ENCODE measurements around the gene CALR3.

Gene CALR3

GRCh38 chr19:16530540-16531379 lies 34.8 kb upstream of the CALR3 start:
- Histone ChIP-seq H4K12ac (ENCODE audit: low read depth, low read length) (no peak overlapping the region), H3K27ac (ENCODE audit: low read depth, low read length) (no peak overlapping the region), H3K23ac (ENCODE audit: low read length) (no peak overlapping the region), H4K91ac (ENCODE audit: low read depth, low read length) (no peak overlapping the region), H2BK5ac (ENCODE audit: low read depth, low read length, poor library complexity) (no peak overlapping the region), H2BK120ac (ENCODE audit: insufficient read depth, low read length, poor library complexity) (no peak overlapping the region), H2AFZ (ENCODE audit: insufficient read depth, low read length, poor library complexity) (no peak overlapping the region), H2BK12ac (ENCODE audit: low read length) (no peak overlapping the region), H3K79me2 (ENCODE audit: control insufficient read depth, insufficient read depth, low read length, poor library complexity) (no peaks in the 10 kb centered on the region), H2AK5ac (ENCODE audit: low read length) (no peak overlapping the region), H3K4ac (ENCODE audit: low read depth, low read length) (no peak overlapping the region), H3K18ac (ENCODE audit: low read length) (no peak overlapping the region), H4K8ac (ENCODE audit: low read depth, low read length) (no peak overlapping the region), H3K9me3 (ENCODE audit: insufficient read depth, low read depth, low read length) (peaks cover 3% of the 10 kb centered on the region), H3K36me3 (ENCODE audit: control insufficient read depth in 1 of 2, insufficient read depth in 2 of 2, low read length in 2 of 2) (peaks cover 83 to 88% of the 10 kb centered on the region in 2 experiments), H3K79me1 (ENCODE audit: low read length) (peaks cover 3% of the 10 kb centered on the region), H3K4me3 (ENCODE audit: low read depth, low read length) (no peak overlapping the region), H3K4me2 (ENCODE audit: low read length) (no peak overlapping the region), H3K14ac (ENCODE audit: low read length) (no peak overlapping the region), H3K4me1 (ENCODE audit: control insufficient read depth in 1 of 2, insufficient read depth in 2 of 2, low read length in 2 of 2) (peaks cover 12 to 15% of the 10 kb centered on the region in 2 experiments), H3K9ac (ENCODE audit: low read length) (no peak overlapping the region), H3K27me3 (ENCODE audit: insufficient read depth, low read length) (no peaks in the 10 kb centered on the region)
- DNase-seq = no peak
- WGBS (ENCODE audit: extremely low coverage, insufficient coverage, insufficient read length) = no CpG with 5 or more reads among the region's 43 CpGs

GRCh38 chr19:16529466-16530144 lies 33.6 kb upstream of the CALR3 start:
- Histone ChIP-seq H2BK5ac (ENCODE audit: low read depth, low read length, poor library complexity) (no peak overlapping the region), H2BK120ac (ENCODE audit: insufficient read depth, low read length, poor library complexity) (no peak overlapping the region), H3K79me2 (ENCODE audit: control insufficient read depth, insufficient read depth, low read length, poor library complexity) (no peaks in the 10 kb centered on the region), H3K27ac (ENCODE audit: low read depth, low read length) (no peak overlapping the region), H3K4me1 (ENCODE audit: control insufficient read depth in 1 of 2, insufficient read depth in 2 of 2, low read length in 2 of 2) (peaks cover 12 to 15% of the 10 kb centered on the region in 2 experiments), H3K4me2 (ENCODE audit: low read length) (no peak overlapping the region), H3K18ac (ENCODE audit: low read length) (no peak overlapping the region), H2BK12ac (ENCODE audit: low read length) (no peak overlapping the region), H4K12ac (ENCODE audit: low read depth, low read length) (no peak overlapping the region), H3K14ac (ENCODE audit: low read length) (no peak overlapping the region), H3K23ac (ENCODE audit: low read length) (no peak overlapping the region), H2AK5ac (ENCODE audit: low read length) (no peak overlapping the region), H2AFZ (ENCODE audit: insufficient read depth, low read length, poor library complexity) (no peak overlapping the region), H4K91ac (ENCODE audit: low read depth, low read length) (no peak overlapping the region), H3K27me3 (ENCODE audit: insufficient read depth, low read length) (no peaks in the 10 kb centered on the region), H3K4ac (ENCODE audit: low read depth, low read length) (no peak overlapping the region), H4K8ac (ENCODE audit: low read depth, low read length) (no peak overlapping the region), H3K4me3 (ENCODE audit: low read depth, low read length) (no peak overlapping the region), H3K9me3 (ENCODE audit: insufficient read depth, low read depth, low read length) (peaks cover 3% of the 10 kb centered on the region), H3K36me3 (ENCODE audit: control insufficient read depth in 1 of 2, insufficient read depth in 2 of 2, low read length in 2 of 2) (peaks cover 83 to 89% of the 10 kb centered on the region in 2 experiments), H3K9ac (ENCODE audit: low read length) (no peak overlapping the region), H3K79me1 (ENCODE audit: low read length) (peaks cover 3% of the 10 kb centered on the region)
- no CpG with 5 or more reads among the region's 25 CpGs for WGBS (ENCODE audit: extremely low coverage, insufficient coverage, insufficient read length)
- DNase-seq = no peak

GRCh38 chr19:16527971-16528521 lies 32.1 kb upstream of the CALR3 start:
- Histone ChIP-seq H3K9me3 (ENCODE audit: insufficient read depth, low read depth, low read length) (peaks cover 3% of the 10 kb centered on the region), H2AFZ (ENCODE audit: insufficient read depth, low read length, poor library complexity) (no peak overlapping the region)

GRCh38 chr19:16527334-16527935 lies 31.5 kb upstream of the CALR3 start:
- Histone ChIP-seq H2BK120ac (ENCODE audit: insufficient read depth, low read length, poor library complexity) (no peak overlapping the region), H4K91ac (ENCODE audit: low read depth, low read length) (no peak overlapping the region), H2AFZ (ENCODE audit: insufficient read depth, low read length, poor library complexity) (no peak overlapping the region), H3K4me2 (ENCODE audit: low read length) (peak overlapping the region; percentile 46), H3K79me1 (ENCODE audit: low read length) (peaks cover 3% of the 10 kb centered on the region), H3K27ac (ENCODE audit: low read depth, low read length) (peak overlapping the region; percentile 66), H2BK12ac (ENCODE audit: low read length) (no peak overlapping the region), H3K79me2 (ENCODE audit: control insufficient read depth, insufficient read depth, low read length, poor library complexity) (no peaks in the 10 kb centered on the region), H3K27me3 (ENCODE audit: insufficient read depth, low read length) (no peaks in the 10 kb centered on the region), H3K14ac (ENCODE audit: low read length) (no peak overlapping the region), H3K18ac (ENCODE audit: low read length) (no peak overlapping the region), H3K4me3 (ENCODE audit: low read depth, low read length) (peak overlapping the region; percentile 1), H3K4me1 (ENCODE audit: control insufficient read depth in 1 of 2, insufficient read depth in 2 of 2, low read length in 2 of 2) (peaks cover 12 to 15% of the 10 kb centered on the region in 2 experiments), H2BK5ac (ENCODE audit: low read depth, low read length, poor library complexity) (no peak overlapping the region), H4K12ac (ENCODE audit: low read depth, low read length) (no peak overlapping the region), H3K9me3 (ENCODE audit: insufficient read depth, low read depth, low read length) (peaks cover 3% of the 10 kb centered on the region), H2AK5ac (ENCODE audit: low read length) (no peak overlapping the region), H3K9ac (ENCODE audit: low read length) (peak overlapping the region; percentile 18), H3K36me3 (ENCODE audit: control insufficient read depth in 1 of 2, insufficient read depth in 2 of 2, low read length in 2 of 2) (peaks cover 83 to 88% of the 10 kb centered on the region in 2 experiments), H3K23ac (ENCODE audit: low read length) (no peak overlapping the region), H4K8ac (ENCODE audit: low read depth, low read length) (no peak overlapping the region), H3K4ac (ENCODE audit: low read depth, low read length) (no peak overlapping the region)
- DNase-seq = peak; percentile 64 to 82
- no CpG with 5 or more reads among the region's 14 CpGs for WGBS (ENCODE audit: extremely low coverage, insufficient coverage, insufficient read length)

More at GRCh38 chr19:16527971-16528521, 32.1 kb upstream of the CALR3 start:
- Histone ChIP-seq H3K18ac (ENCODE audit: low read length) (no peak overlapping the region), H3K4me1 (ENCODE audit: control insufficient read depth in 1 of 2, insufficient read depth in 2 of 2, low read length in 2 of 2) (peaks cover 12 to 15% of the 10 kb centered on the region in 2 experiments), H3K27me3 (ENCODE audit: insufficient read depth, low read length) (no peaks in the 10 kb centered on the region), H2BK12ac (ENCODE audit: low read length) (no peak overlapping the region), H2BK120ac (ENCODE audit: insufficient read depth, low read length, poor library complexity) (no peak overlapping the region), H3K14ac (ENCODE audit: low read length) (no peak overlapping the region), H4K91ac (ENCODE audit: low read depth, low read length) (no peak overlapping the region), H3K23ac (ENCODE audit: low read length) (no peak overlapping the region), H3K4ac (ENCODE audit: low read depth, low read length) (no peak overlapping the region), H3K4me2 (ENCODE audit: low read length) (peak overlapping the region; percentile 46), H2AK5ac (ENCODE audit: low read length) (no peak overlapping the region), H3K36me3 (ENCODE audit: control insufficient read depth in 1 of 2, insufficient read depth in 2 of 2, low read length in 2 of 2) (peaks cover 83 to 88% of the 10 kb centered on the region in 2 experiments), H4K8ac (ENCODE audit: low read depth, low read length) (no peak overlapping the region), H3K27ac (ENCODE audit: low read depth, low read length) (peak overlapping the region; percentile 66), H2BK5ac (ENCODE audit: low read depth, low read length, poor library complexity) (no peak overlapping the region), H3K79me1 (ENCODE audit: low read length) (peaks cover 3% of the 10 kb centered on the region), H3K79me2 (ENCODE audit: control insufficient read depth, insufficient read depth, low read length, poor library complexity) (no peaks in the 10 kb centered on the region), H3K4me3 (ENCODE audit: low read depth, low read length) (no peak overlapping the region), H3K9ac (ENCODE audit: low read length) (no peak overlapping the region), H4K12ac (ENCODE audit: low read depth, low read length) (no peak overlapping the region)
- peak in 1 of 2 donors; percentile 21 for DNase-seq
- no CpG with 5 or more reads among the region's 12 CpGs for WGBS (ENCODE audit: extremely low coverage, insufficient coverage, insufficient read length)
